GM20431 (cell line): Measurements from ENCODE around the gene TANK.
"Not testable (repeated sequence)": the region's sequence is repeated elsewhere in the genome, so short reads cannot be mapped to it uniquely, and the experiment has no call there.

Source experiments
- in situ Hi-C: fragments of 300-500 bp; cut with MseI, MboI; formaldehyde crosslinking; loops from one replicate; pipeline ENCODE4 v1.15.0; 2020; ENCODE audit warnings: low sequenced_read_pairs; ENCODE audit not compliant: unreplicated experiment

The TANK gene

GRCh38 chr2:161165266-161165665, 5.0 kb downstream of the TANK start:
- in situ Hi-C loops: no loop called here

- in situ Hi-C loops: no loop called here
Observed at GRCh38 chr2:161165811-161166210, 5.6 kb downstream of the TANK start.

DNA sequence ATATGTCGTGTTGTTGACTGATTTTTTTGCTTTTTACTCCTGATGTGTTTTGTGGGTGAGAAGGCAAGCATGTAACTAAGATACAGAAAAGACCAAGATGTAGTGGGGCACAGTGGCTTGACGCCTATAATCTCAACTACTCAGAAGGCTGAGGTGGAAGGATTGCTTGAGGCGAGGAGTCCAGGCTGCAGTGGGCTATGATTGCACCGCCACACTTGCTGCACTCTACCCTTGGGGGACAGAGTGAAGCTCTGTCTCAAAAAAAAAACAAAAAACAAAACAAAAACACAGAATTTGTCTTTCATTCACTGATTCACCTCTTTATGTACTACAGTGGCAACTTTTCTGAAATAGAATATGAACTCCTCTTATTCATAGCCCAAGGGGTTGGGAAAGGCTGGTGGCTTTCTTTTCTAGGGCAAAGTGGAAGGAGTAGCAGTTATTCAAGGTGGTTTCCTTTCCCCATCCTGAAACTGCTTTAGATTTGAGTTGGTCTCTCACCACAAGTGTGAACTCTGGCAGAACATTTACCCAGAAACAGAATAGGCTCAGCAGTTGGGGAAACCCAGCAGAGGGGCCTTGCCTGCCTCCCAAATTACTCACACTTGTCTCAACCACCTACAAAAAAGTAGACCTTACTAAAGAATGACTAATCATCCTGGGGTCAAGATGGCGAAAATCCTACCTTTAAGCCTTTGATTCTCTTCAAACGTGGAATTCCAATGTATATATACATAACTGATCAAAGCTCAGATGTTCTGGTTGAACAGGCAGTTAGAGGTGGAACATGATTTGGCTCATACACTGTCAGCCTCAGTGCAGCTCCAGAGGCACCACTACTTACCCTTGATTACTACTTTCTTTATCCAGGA, 6.5 kb downstream of the TANK start:
- in situ Hi-C loops: no loop called here

GRCh38 chr2:161169335-161169734, 9.1 kb downstream of the TANK start:
- in situ Hi-C loops: no loop called here

DNA sequence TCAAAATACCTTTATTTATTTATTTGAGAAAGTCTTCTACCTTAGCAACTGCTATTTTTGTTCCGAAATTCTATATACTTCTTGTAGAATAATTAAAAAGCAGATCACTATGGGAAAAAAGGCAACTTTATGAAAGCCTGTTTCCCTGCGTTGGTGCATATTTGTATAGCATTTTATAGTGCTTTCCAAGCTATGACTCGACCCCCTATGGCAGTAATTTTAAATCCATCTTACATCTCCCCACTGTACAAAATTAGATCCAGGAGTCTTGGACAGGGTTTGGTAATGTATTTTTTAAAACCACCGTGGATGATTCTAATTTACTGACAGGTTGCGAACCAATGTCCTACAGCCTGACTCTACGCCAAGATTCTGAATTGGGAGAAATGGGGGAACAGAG, 10.1 kb downstream of the TANK start:
- in situ Hi-C loops: no loop called here

- in situ Hi-C loops: no loop called here
Observed at GRCh38 chr2:161170958-161171932, 11.0 kb downstream of the TANK start.

GRCh38 chr2:161172901-161173540, 12.8 kb downstream of the TANK start:
- in situ Hi-C loops: no loop called here

DNA sequence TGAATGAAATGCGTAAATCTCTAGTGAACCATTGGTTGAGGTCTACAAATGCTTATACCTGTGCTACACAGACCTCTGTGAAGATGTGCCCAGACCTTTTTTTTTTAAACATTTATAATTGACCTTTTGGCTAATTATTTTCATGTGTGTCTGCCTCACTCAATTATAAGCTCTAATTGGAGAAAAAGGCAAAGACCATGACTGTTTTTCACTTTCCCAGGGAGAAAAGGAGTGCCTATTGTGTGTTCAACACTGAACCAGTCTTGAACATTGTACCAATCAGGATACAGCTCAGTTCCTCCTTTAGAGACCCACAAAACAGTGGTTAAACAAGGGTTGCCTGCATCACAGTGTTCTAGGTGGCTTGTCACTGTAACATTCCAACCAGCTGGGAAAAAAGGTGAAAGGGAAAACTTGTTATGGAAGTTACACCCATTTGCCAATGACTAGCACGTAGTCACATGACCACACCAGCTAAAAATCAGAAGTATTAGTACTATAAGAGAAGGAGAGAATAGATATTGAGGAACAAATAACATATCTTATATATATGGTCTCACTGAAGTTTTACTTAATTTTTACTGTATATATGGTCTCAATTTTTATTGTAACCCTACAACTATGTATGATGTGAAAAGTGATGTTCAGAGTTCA, 13.4 kb downstream of the TANK start:
- in situ Hi-C loops: no loop called here

- in situ Hi-C loops: no loop called here
Observed at GRCh38 chr2:161177969-161178368, 17.7 kb downstream of the TANK start.

DNA sequence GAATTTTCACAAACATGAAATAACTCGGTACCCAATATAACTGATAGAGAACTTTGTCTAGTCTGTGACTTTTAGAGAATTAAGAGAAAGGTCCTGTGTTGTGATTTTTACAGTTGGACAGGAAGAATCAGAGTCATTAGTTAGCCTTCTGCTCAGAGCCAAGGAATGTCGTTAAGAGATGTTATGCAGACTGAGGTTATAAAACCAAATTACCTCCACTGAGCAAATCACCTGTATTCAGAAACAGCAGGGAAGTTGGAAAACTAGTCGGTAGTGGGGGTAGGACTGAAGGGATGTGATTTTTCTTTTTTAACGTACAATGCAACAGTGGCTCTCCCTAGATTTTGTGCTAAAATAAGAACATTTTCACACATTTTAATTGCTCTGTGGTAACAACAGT, 18.5 kb downstream of the TANK start:
- in situ Hi-C loops: no loop called here

DNA sequence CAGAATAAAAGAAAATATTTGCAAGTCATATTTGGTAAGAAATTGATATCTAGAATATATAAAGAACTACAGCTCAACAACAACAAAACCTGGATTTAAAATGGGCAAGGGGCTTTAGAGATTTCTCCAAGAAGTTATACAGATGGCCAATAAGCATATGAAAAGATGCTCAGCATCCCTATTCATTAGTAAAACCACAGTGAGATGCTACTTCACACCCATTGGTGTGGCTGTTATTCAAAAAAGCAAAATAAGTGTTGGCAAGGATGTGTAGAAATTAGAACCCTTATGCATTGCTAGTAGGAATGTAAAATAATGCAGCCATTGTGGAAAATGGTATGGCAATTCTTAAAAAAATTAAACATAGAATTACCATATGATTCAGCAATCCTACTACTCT, 29.8 kb downstream of the TANK start:
- in situ Hi-C loops: no loop called here

DNA sequence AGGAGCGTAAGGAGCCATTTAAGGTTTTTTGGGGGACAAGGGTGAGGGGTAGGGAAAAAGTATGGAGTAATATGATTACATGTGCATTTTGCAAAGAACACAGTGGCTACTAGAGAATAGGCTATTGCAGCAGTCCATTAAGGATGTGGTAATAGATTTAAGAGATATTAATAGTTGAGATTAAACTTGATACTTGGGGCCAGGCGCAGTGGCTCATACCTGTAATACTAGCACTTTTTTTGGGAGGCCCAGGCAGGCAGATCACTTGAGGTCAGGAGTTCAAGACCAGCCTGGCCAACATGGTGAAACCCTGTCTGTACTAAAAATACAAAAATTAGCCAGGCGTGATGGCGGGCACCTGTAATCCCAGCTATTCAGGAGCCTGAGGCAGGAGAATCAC, 35.4 kb downstream of the TANK start:
- in situ Hi-C loops: not testable (repeated sequence)

GRCh38 chr2:161199912-161200701, 39.9 kb downstream of the TANK start:
- in situ Hi-C loops: no loop called here

DNA sequence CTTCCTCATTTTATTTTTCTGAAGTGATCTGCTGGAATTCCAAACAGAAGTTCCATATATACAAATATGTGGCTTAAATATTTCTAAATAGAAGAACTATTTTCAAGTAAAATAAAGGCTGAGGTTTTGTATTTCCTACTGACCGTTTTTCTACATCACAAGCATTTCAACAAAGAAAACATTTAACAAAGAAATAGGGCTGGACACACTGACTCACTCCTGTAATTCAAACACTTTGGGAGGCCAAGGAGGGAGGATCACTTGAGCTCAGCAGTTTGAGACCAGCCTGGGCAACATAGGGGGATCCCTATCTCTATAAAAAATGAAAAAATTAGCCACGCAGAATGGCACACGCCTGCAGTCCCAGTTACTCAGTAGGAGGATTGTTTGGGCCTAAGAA, 44.6 kb downstream of the TANK start:
- in situ Hi-C loops: no loop called here

DNA sequence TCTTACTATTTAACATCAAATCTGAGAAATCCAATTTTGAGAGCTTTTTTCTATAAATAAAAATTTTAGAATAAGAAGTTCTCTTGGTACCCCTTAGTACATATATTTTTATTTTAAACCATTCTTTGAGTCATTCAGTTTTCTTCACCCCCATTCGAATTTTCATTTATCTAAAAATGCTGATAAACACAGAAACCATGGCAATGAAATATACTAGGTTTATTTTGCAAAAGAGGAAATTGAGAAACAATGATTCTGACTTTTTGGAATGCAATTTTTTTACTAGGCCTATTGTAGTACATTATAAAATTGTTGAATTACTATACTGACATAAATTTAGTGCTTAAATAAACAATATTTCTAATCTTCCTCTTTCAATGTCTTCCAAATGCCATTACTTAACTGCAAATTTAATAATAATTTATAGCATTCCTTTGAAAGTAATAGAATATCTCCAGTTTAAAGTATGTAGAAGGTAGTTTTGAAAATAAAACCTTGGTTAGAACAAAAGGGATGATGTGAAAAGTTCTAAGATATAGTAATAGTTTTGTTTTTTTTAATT, 46.3 kb downstream of the TANK start:
- in situ Hi-C loops: no loop called here

- in situ Hi-C loops: no loop called here
Observed at GRCh38 chr2:161207941-161208340, 47.7 kb downstream of the TANK start.

- in situ Hi-C loops: no loop called here
Observed at GRCh38 chr2:161208527-161209139, 48.4 kb downstream of the TANK start.

DNA sequence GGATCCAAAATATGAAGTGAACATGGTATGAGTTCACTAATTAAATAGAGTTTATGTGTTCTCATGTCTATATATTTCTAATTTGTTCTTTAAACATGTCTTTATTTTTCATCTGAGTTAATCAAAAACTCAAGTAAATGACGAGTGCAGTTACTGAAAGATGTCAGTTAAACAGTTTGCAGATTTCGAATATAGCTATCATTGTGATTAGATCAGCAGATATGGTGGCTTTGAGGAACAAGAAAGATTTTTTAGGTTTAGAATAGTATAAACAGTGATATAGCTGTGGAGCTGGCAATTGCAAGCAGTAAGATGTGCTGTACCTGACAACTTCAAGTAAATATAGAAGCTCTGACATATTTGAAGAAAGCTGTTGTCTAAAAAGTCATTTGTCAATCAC, 49.7 kb downstream of the TANK start:
- in situ Hi-C loops: no loop called here
